ENCODE measurements around the gene UQCRC2. TPM values are rescaled to one million over a fixed set of nuclear protein-coding genes. Genes with fewer than 3 reads are reported as not detected.
"Not testable (repeated sequence)": the region's sequence is repeated elsewhere in the genome, so short reads cannot be mapped to it uniquely, and the experiment has no call there.

UQCRC2 gene
- total RNA-seq, 4 donors from 2014 or later: 109 to 172 (median 139) TPM

DNA sequence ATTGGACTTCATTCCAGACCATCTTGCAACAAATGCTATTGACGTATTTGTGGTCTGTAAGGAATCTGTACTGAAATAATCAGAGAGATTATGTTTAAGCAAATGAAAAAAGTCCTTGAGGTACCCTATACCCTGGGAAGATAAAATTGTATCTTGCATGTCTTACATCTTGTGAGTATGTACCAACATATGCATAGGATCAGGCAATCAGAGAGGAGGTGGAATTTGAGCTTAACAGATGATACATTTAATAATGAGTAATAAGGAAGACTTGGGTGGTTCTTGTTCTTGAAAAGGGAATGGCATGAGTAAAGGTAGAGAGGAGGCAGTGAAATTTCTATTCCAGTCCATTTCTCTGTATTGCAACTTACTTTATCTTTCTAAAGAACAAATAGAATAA lies 65.4 kb downstream of the UQCRC2 start:
- H3K27ac ChIP-seq: no peak overlapping the region
- no peaks in the 10 kb centered on the region for H3K36me3 ChIP-seq
- H3K27me3 ChIP-seq: no peaks in the 10 kb centered on the region
- no peak for TF ChIP-seq POLR2AphosphoS5 (IDR thresholded peaks at IDR 0.05)
- TF ChIP-seq, protein P1, sequence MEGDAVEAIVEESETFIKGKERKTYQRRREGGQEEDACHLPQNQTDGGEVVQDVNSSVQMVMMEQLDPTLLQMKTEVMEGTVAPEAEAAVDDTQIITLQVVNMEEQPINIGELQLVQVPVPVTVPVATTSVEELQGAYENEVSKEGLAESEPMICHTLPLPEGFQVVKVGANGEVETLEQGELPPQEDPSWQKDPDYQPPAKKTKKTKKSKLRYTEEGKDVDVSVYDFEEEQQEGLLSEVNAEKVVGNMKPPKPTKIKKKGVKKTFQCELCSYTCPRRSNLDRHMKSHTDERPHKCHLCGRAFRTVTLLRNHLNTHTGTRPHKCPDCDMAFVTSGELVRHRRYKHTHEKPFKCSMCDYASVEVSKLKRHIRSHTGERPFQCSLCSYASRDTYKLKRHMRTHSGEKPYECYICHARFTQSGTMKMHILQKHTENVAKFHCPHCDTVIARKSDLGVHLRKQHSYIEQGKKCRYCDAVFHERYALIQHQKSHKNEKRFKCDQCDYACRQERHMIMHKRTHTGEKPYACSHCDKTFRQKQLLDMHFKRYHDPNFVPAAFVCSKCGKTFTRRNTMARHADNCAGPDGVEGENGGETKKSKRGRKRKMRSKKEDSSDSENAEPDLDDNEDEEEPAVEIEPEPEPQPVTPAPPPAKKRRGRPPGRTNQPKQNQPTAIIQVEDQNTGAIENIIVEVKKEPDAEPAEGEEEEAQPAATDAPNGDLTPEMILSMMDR (IDR thresholded peaks at IDR 0.05): no peak
- TF ChIP-seq POLR2A (IDR thresholded peaks at IDR 0.05): no peak
- TF ChIP-seq EP300 (IDR thresholded peaks at IDR 0.05): no peak
- no peak for DNase-seq (ENCODE audit: low spot score in 2 of 2)
- H3K4me3 ChIP-seq: no peak overlapping the region
- H3K9me3 ChIP-seq: no peaks in the 10 kb centered on the region
- 96% methylated on average over 1 of the region's 1 CpG for WGBS
- H3K4me1 ChIP-seq: peaks cover 13% of the 10 kb centered on the region

DNA sequence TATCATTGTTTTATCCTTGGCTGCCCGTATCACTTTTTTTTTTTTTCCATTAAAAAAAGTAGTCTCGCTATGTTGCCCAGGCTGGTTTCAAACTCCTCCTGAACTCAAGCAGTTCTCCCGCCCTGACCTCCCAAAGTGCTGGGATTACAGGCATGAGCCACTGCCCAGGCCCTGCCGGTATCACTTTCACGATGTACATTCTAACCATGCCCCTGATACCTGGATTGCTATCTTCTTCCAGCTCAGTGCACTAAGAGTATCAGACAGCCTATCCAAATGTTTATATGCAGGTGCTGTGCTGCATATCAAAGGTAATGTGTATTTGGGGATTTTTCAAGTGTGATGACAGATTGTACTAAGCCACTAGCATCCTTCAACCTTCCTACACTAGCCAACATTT lies 69.0 kb downstream of the UQCRC2 start:
- Histone ChIP-seq H3K27me3 (no peaks in the 10 kb centered on the region), H3K4me1 (peaks cover 19% of the 10 kb centered on the region), H3K36me3 (no peaks in the 10 kb centered on the region), H3K4me3 (no peak overlapping the region), H3K27ac (no peak overlapping the region), H3K9me3 (no peaks in the 10 kb centered on the region)
- WGBS: 94% methylated on average over 5 of the region's 5 CpGs
- no peak for TF ChIP-seq POLR2AphosphoS5 (IDR thresholded peaks at IDR 0.05)
- TF ChIP-seq, protein P1 (IDR thresholded peaks at IDR 0.05): no peak
- TF ChIP-seq EP300 (IDR thresholded peaks at IDR 0.05): no peak
- TF ChIP-seq POLR2A (IDR thresholded peaks at IDR 0.05): no peak
- DNase-seq (ENCODE audit: low spot score in 2 of 2): no peak

DNA sequence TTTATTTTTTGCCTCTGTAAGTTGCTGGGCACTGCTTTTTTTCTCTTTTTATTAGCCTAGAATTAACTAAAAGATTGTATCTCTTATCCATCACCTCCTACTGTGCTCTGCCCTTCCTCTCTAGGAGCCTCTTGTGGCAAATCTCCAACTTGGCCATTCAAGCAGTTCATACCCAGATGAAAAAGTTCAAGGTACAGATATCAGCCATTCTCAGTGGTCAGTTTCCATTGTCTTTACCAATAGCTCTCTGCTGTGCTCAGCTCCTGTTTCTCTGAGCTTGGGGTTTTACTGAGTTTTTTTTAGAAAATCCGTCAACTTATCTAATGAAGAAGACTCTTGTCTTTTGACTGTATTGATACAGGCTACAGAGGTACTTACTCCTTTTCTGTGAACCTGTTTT lies 70.3 kb downstream of the UQCRC2 start:
- Histone ChIP-seq H3K4me1 (peaks cover 19% of the 10 kb centered on the region), H3K4me3 (no peak overlapping the region), H3K27me3 (no peaks in the 10 kb centered on the region), H3K36me3 (no peaks in the 10 kb centered on the region), H3K27ac (no peak overlapping the region), H3K9me3 (no peaks in the 10 kb centered on the region)
- WGBS: 93% methylated on average over 1 of the region's 1 CpG
- TF ChIP-seq EP300 (IDR thresholded peaks at IDR 0.05) (no peak), POLR2A (IDR thresholded peaks at IDR 0.05) (no peak), POLR2AphosphoS5 (IDR thresholded peaks at IDR 0.05) (no peak)
- TF ChIP-seq, protein P1 (IDR thresholded peaks at IDR 0.05): no peak
- DNase-seq (ENCODE audit: low spot score in 2 of 2): no peak

DNA sequence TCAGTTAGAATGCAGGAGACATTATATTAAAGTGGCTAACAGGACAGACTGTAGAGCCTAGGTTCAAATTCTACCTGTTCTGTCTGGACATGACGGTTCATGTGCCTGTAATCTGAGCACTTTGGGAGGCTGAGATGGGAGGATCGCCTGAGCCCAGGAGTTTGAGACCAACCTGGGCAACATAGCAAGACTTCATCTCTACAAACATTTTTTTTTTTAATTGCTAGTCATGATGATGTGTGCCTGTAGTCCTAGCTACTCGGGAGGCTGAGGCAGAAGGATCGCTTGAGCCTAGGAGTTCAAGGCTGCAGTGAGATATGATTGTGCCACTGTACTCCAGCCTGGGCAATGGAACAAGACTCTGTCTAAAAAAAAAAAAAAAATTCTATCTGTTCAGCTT lies 71.6 kb downstream of the UQCRC2 start:
- WGBS: 94% methylated on average over 4 of the region's 4 CpGs
- not testable (repeated sequence) for H3K4me3 ChIP-seq
- peaks cover 22% of the 10 kb centered on the region for H3K4me1 ChIP-seq

DNA sequence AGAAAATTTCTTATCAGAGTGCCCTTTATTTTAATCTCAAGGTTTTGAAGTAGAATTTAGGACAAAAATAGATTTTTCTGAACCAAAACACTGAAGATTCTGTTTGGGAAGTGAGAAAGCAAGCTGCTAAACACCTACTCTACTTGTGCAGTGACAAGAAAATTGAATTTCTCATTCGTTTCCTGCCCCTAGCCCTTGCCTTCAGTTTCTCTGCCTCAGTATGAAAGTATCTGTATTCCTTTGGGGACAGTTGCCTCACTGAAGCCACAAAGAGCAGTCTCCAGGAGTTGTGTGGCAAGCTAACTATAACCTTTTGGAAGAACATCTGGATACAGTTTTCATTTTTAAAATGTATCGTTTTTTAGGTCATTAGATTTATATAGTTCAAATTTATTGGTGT lies 74.5 kb downstream of the UQCRC2 start:
- no peak overlapping the region for H3K27ac ChIP-seq

More for the DNA sequence above, 71.6 kb downstream of the UQCRC2 start:
- H3K27ac ChIP-seq; DNase-seq (ENCODE audit: low spot score in 2 of 2); H3K9me3 ChIP-seq; H3K36me3 ChIP-seq; H3K27me3 ChIP-seq: not testable (repeated sequence)

More for the DNA sequence above, 74.5 kb downstream of the UQCRC2 start:
- TF ChIP-seq POLR2AphosphoS5 (IDR thresholded peaks at IDR 0.05): no peak
- TF ChIP-seq POLR2A (IDR thresholded peaks at IDR 0.05): no peak
- TF ChIP-seq EP300 (IDR thresholded peaks at IDR 0.05): no peak
- TF ChIP-seq, protein P1 (IDR thresholded peaks at IDR 0.05): no peak
- no peak for DNase-seq (ENCODE audit: low spot score in 2 of 2)
- H3K4me1 ChIP-seq: peaks cover 23% of the 10 kb centered on the region
- H3K36me3 ChIP-seq: no peaks in the 10 kb centered on the region
- no peaks in the 10 kb centered on the region for H3K27me3 ChIP-seq
- no peak overlapping the region for H3K4me3 ChIP-seq
- 62% methylated on average over 2 of the region's 2 CpGs for WGBS
- no peaks in the 10 kb centered on the region for H3K9me3 ChIP-seq
